ENCODE results near the gene FBXW7. TPM values are rescaled to one million over a fixed set of nuclear protein-coding genes. Genes with fewer than 3 reads are reported as not detected.

The FBXW7 gene
- total and polyA plus RNA-seq, 2 of the 13 experiments (the other 11 are each of a cell fraction or from before 2014, with no cell fraction given): 5.0 to 40.9 TPM

DNA sequence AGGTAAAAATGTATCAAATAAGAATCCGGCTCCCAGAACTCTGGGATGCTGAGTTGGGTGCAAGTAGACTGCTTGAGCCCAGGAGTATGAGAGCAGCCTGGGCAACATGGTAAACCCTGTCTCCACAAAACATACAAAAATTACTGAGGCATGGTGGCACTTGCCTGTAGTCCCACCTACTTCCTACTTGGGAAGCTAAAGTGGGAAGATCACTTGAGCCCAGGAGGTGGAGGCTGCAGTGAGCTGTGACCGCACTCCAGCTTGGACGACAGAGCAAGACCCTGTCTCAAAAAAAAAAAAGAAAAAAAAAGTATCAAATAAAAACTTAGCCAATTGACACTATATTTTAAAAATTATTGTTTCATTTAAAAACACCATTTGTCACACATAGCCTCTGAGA lies 84.4 kb downstream of the FBXW7 start:
- no peak overlapping the region for H3K4me3 ChIP-seq (replicated peaks in 1 of 3; ENCODE audit: insufficient read depth in 1 of 3, low read depth in 2 of 3, low read length in 3 of 3)
- H4K20me1 ChIP-seq (ENCODE audit: insufficient read depth, low read length): 0 out of 2 replicates have a peak, but pooled peaks cover 3% of the 10 kb centered on the region
- intact Hi-C loops (cut with micrococcal nuclease; ENCODE audit: unreplicated experiment) (loop anchor here (5.0 kb wide), 1 partner anchor 36 kb away; no protein-coding TSS in a partner anchor), in situ Hi-C loops (cut with HindIII; ENCODE audit: extremely low pct_ligation_motif_present, low pct_unique_long_range_greater_than_20kb) (loop anchor here (10.0 kb wide), 1 partner anchor 273 kb away; no protein-coding TSS in a partner anchor)
- POLR2A ChIA-PET: no interaction called here
- 96% methylated on average over 3 of the region's 3 CpGs for WGBS (ENCODE audit: low lambda C conversion rate)
- CTCF ChIA-PET (ENCODE audit: low intra/inter-chr PET ratio, low total read pairs): no interaction called here
- no peak overlapping the region for H2AFZ ChIP-seq (ENCODE audit: low read length)
- no peaks in the 10 kb centered on the region for H3K9me3 ChIP-seq (ENCODE audit: low read length)
- no peak overlapping the region for H3K9ac ChIP-seq (ENCODE audit: insufficient read depth, low read depth, low read length)
- no TSS peak for BruUV-seq (replicated peaks)
- ATAC-seq: no peak
- H3K4me2 ChIP-seq (ENCODE audit: low read depth, low read length): no peak overlapping the region
- no peak overlapping the region for H3K27ac ChIP-seq (ENCODE audit: extremely low read length, insufficient read depth, low read length)
- no peaks in the 10 kb centered on the region for H3K36me3 ChIP-seq (replicated peaks in 1 of 2; ENCODE audit: control insufficient read depth in 1 of 2, insufficient read depth in 2 of 2, low read length in 2 of 2)
- no peak for FAIRE-seq
- DNase-seq (ENCODE audit: low spot score): no peak
- H3K27me3 ChIP-seq (ENCODE audit: control insufficient read depth in 1 of 2, insufficient read depth in 2 of 2, low read length in 2 of 2): no peaks in the 10 kb centered on the region
- H3K79me2 ChIP-seq (ENCODE audit: insufficient read depth, low read length): peaks cover 17% of the 10 kb centered on the region
- TF ChIP-seq SMARCE1 (IDR thresholded peaks at IDR 0.05; ENCODE audit: borderline replicate concordance) (no peak), HNRNPK (IDR thresholded peaks at IDR 0.05; ENCODE audit: low read depth, low read length, poor library complexity, severe bottlenecking) (no peak), ARNTL (CRISPR knock-in tag; IDR thresholded peaks at IDR 0.05) (no peak), SNAI1 (CRISPR knock-in tag; IDR thresholded peaks at IDR 0.05; ENCODE audit: borderline replicate concordance) (no peak), REXO4 (CRISPR knock-in tag; IDR thresholded peaks at IDR 0.05; ENCODE audit: borderline replicate concordance) (no peak), CENPT (CRISPR knock-in tag; IDR thresholded peaks at IDR 0.05; ENCODE audit: low read depth) (no peak), TBX2 (CRISPR knock-in tag; IDR thresholded peaks at IDR 0.05; ENCODE audit: borderline replicate concordance) (no peak), PHF20 (CRISPR knock-in tag; IDR thresholded peaks at IDR 0.05) (no peak), POLR2AphosphoS5 (IDR thresholded peaks at IDR 0.05; ENCODE audit: low read depth, low read length) (no peak), HMG20B (CRISPR knock-in tag; conservative IDR thresholded peaks at IDR 0.05) (no peak), ZNF232 (CRISPR knock-in tag; IDR thresholded peaks at IDR 0.05; ENCODE audit: borderline replicate concordance) (no peak)
- H3K4me1 ChIP-seq (ENCODE audit: insufficient read depth, low read length): peaks cover 5% of the 10 kb centered on the region; the same call in 1 of the 2 replicates

Data from HepG2 (cell line).